Stomach (tissue), 9 donors: ENCODE data around the gene OR5H14. TPM values are rescaled to one million over a fixed set of nuclear protein-coding genes. Genes with fewer than 3 reads are reported as not detected.

Experiments
- DNase-seq, 2 donors: peaks; one replicate each; pipeline versions ENCODE4 v3.0.0 to v3.0.0-alpha.2; 2013 to 2019
- H3K27ac ChIP-seq, 5 donors: fragments of 200-600 bp in 4 of 5; sonication (generic) in 4 of 5; one replicate each; pipeline ENCODE4 v1.5.1; 2013 to 2019; ENCODE audit warnings: mild to moderate bottlenecking in 1 of 5, moderate library complexity in 1 of 5
- H3K27me3 ChIP-seq, 3 donors: fragments of 200-600 bp; sonication (generic); one replicate each; pipeline ENCODE4 v1.5.1; 2017 to 2019; ENCODE audit warnings: mixed run types in 1 of 3
- H3K36me3 ChIP-seq, 4 donors: fragments of 200-600 bp; sonication (generic); 1 replicate in 3 of 4; 2 replicates in 1 of 4; pipeline ENCODE4 v1.5.1; 2016 to 2019
- H3K4me1 ChIP-seq, 4 donors: fragments of 200-600 bp; sonication (generic); one replicate each; pipeline ENCODE4 v1.5.1; 2016 to 2019
- H3K4me3 ChIP-seq, 4 donors: fragments of 200-600 bp; sonication (generic) in 3 of 4; one replicate each; pipeline ENCODE4 v1.5.1; 2016 to 2019; ENCODE audit warnings: mild to moderate bottlenecking in 1 of 4
- H3K9me3 ChIP-seq, 4 donors: fragments of 200-600 bp; sonication (generic); one replicate each; pipeline ENCODE4 v1.5.1; 2016 to 2019
- CTCF ChIP-seq, 7 experiments: fragments of 450-650 bp in 4 of 7; fragments of 200-600 bp in 3 of 7; sonication (generic) in 3 of 7; IDR thresholded peaks; one replicate each; pipeline ENCODE4 v1.5.1; 2016 to 2019; ENCODE audit warnings: antibody characterized with exemption in 7 of 7, control low read depth in 2 of 7, mild to moderate bottlenecking in 1 of 7
- EP300 ChIP-seq: sonication (generic); formaldehyde crosslinking; IDR thresholded peaks from one replicate; pipeline ENCODE4 v1.6.1; 2017; ENCODE audit warnings: antibody characterized with exemption
- POLR2A ChIP-seq, 4 donors: fragments of 450-650 bp; IDR thresholded peaks; one replicate each; pipeline ENCODE4 v1.6.1; 2016; ENCODE audit warnings: antibody characterized with exemption in 4 of 4, control low read depth in 2 of 4, mild to moderate bottlenecking in 1 of 4, moderate library complexity in 1 of 4
- POLR2AphosphoS5 ChIP-seq, 3 donors: sonication (generic); formaldehyde crosslinking; IDR thresholded peaks; one replicate each; pipeline ENCODE4 v1.6.1; 2016; ENCODE audit warnings: antibody characterized with exemption in 3 of 3
- WGBS, 5 donors: extraction: QIAGEN DNeasy Blood & Tissue Kit in 3 of 5; methylation state at CpG; one replicate each; pipeline versions ENCODE4 v1.1.5 to v1.1.7; 2013 to 2018; 5-methylcytosine and 5-hydroxymethylcytosine counted together
- intact Hi-C: fragments of 100-400 bp; cut with DNase I; formaldehyde crosslinking; loops from one replicate; pipeline ENCODE4 v1.15.1; 2023; ENCODE audit warnings: low total_unique reads
- polyA plus RNA-seq, 3 donors: library from polyadenylated mRNA; stranded (reverse); fragments of 200-250 nt; gene quantifications; one replicate each; pipeline ENCODE4 v1.2.3, GENCODE V29; 2013
- total RNA-seq, 5 donors: library from RNA; depleted of rRNA; stranded (reverse); fragments of >200 nt; gene quantifications; one replicate each; pipeline versions ENCODE4 v1.1.0 to v1.2.3, GENCODE V29; 2014 to 2016
- donor health status: healthy with polysubstance abuse.
- donor health status: Bipolar disorder and iron deficiency.
- donor health status: healthy.

The OR5H14 gene
- total and polyA plus RNA-seq, 8 donors = not detected

GRCh38 chr3:98151241-98151640 is 4.0 kb downstream of the OR5H14 start:
- H3K4me3 ChIP-seq = no peak overlapping the region
- H3K27me3 ChIP-seq = no peaks in the 10 kb centered on the region
- H3K9me3 ChIP-seq = no peaks in the 10 kb centered on the region
- DNase-seq = no peak
- intact Hi-C loops = no loop called here
- no peaks in the 10 kb centered on the region for H3K36me3 ChIP-seq
- WGBS, 5 donors = 62 to 82% (median 74%) methylated on average over 5 of the region's 5 CpGs
- no peak overlapping the region for H3K27ac ChIP-seq
- TF ChIP-seq POLR2A (IDR thresholded peaks at IDR 0.05) = no peak
- TF ChIP-seq POLR2AphosphoS5 (IDR thresholded peaks at IDR 0.05) = no peak
- no peak for TF ChIP-seq EP300
- no peak for TF ChIP-seq CTCF (IDR thresholded peaks at IDR 0.05)
- no peaks in the 10 kb centered on the region for H3K4me1 ChIP-seq

GRCh38 chr3:98166396-98166795 is 19.1 kb downstream of the OR5H14 start, which contains the start of gene OR5H15:
OR5H15 (plus strand) TSS chr3:98166696; CDS start chr3:98168700, 2,004 bp downstream.
- 89 to 96% (median 93%) methylated on average over 3 of the region's 3 CpGs for WGBS, 5 donors
- DNase-seq = no peak
- TF ChIP-seq POLR2A (IDR thresholded peaks at IDR 0.05) (no peak), EP300 (no peak), CTCF (IDR thresholded peaks at IDR 0.05) (no peak), POLR2AphosphoS5 (IDR thresholded peaks at IDR 0.05) (no peak)

GRCh38 chr3:98171071-98171470 is 23.8 kb downstream of the OR5H14 start:
- WGBS, 5 donors = 34 to 48% (median 43%) methylated on average over 1 of the region's 1 CpG
- Histone ChIP-seq H3K27ac (no peak overlapping the region), H3K9me3 (peaks cover 0 to 8% (median 0%) of the 10 kb centered on the region in 4 donors), H3K4me1 (no peaks in the 10 kb centered on the region), H3K4me3 (no peak overlapping the region), H3K27me3 (no peaks in the 10 kb centered on the region), H3K36me3 (no peaks in the 10 kb centered on the region)
- intact Hi-C loops = no loop called here
- TF ChIP-seq POLR2A (IDR thresholded peaks at IDR 0.05) (no peak), POLR2AphosphoS5 (IDR thresholded peaks at IDR 0.05) (no peak), EP300 (no peak), CTCF (IDR thresholded peaks at IDR 0.05) (no peak)
- no peak for DNase-seq

More at GRCh38 chr3:98166396-98166795, 19.1 kb downstream of the OR5H14 start, which contains the start of gene OR5H15:
- Histone ChIP-seq H3K27ac (no peak within 1 kb of the TSS), H3K4me3 (no peak within 1 kb of the TSS), H3K9me3 (no peaks in the 10 kb centered on the region), H3K4me1 (no peaks in the 10 kb centered on the region), H3K27me3 (no peaks in the 10 kb centered on the region), H3K36me3 (no peaks in the 10 kb centered on the region)
- intact Hi-C loops = no loop called here

GRCh38 chr3:98172621-98173020 is 25.3 kb downstream of the OR5H14 start:
- no peaks in the 10 kb centered on the region for H3K36me3 ChIP-seq
- peaks cover 0 to 8% (median 0%) of the 10 kb centered on the region in 4 donors for H3K9me3 ChIP-seq
- H3K4me3 ChIP-seq = no peak overlapping the region
- H3K27ac ChIP-seq = no peak overlapping the region
- WGBS, 5 donors = 71 to 83% (median 78%) methylated on average over 7 of the region's 7 CpGs
- intact Hi-C loops = no loop called here
- no peaks in the 10 kb centered on the region for H3K4me1 ChIP-seq
- TF ChIP-seq POLR2AphosphoS5 (IDR thresholded peaks at IDR 0.05) (no peak), EP300 (no peak)
- no peak for DNase-seq
- no peaks in the 10 kb centered on the region for H3K27me3 ChIP-seq

GRCh38 chr3:98180319-98180890 is 33.1 kb downstream of the OR5H14 start:
- Histone ChIP-seq H3K9me3 (no peaks in the 10 kb centered on the region), H3K27me3 (no peaks in the 10 kb centered on the region), H3K4me1 (no peaks in the 10 kb centered on the region), H3K36me3 (no peaks in the 10 kb centered on the region), H3K4me3 (no peak overlapping the region), H3K27ac (no peak overlapping the region)
- no peak for DNase-seq
- intact Hi-C loops = no loop called here
- 71 to 88% (median 81%) methylated on average over 3 of the region's 3 CpGs for WGBS, 5 donors
- no peak for TF ChIP-seq CTCF (IDR thresholded peaks at IDR 0.05)
- TF ChIP-seq POLR2AphosphoS5 (IDR thresholded peaks at IDR 0.05) = no peak
- no peak for TF ChIP-seq POLR2A (IDR thresholded peaks at IDR 0.05)
- no peak for TF ChIP-seq EP300
